GM19328 (cell line): ENCODE results near the gene BTN3A1.

Experiments
- ATAC-seq: cut with Tn5 transposase; IDR thresholded peaks from one replicate; pipeline ENCODE4 v1.9.1; 2021; ENCODE audit warnings: mild to moderate bottlenecking, moderate library complexity; ENCODE audit not compliant: unreplicated experiment

Gene BTN3A1

DNA sequence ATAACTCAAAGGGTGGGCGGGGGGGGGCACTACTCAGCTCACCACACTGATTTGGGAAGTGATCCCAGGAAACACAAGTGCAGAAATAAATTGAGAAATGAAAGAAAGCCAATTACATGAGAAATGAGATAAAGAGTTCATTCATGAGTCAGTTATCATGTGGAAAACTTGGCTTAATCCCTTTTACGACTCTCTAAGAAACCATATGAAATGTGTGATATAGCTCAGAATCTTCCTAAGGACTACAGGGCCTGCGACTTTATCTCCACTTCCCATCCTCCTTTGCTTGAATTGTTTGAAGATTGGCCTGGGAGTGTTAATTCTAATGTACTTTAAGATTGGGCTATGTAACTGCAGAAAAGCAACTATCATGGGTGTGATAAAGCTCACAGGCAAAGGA, 22.8 kb upstream of the BTN3A1 start:
- no peak for ATAC-seq

DNA sequence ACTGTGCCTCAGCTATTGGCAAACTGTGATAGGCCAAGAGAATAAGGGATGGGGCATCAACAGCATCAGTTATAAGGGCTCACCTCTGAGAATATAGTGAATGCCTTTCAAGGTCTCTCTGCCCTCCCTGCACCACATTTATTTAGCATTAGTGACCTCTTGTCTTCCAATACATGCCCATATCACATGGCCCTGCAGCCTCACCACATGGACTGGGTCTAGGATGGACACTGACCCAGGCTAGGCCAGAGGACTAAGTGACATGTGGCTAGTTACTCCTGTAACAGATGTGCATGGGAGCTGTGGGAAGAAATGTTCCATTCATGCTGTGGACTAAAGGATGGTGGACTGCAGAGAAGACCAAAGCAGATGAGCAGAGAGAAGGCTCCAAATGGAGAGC, 22.3 kb upstream of the BTN3A1 start:
- no peak for ATAC-seq

DNA sequence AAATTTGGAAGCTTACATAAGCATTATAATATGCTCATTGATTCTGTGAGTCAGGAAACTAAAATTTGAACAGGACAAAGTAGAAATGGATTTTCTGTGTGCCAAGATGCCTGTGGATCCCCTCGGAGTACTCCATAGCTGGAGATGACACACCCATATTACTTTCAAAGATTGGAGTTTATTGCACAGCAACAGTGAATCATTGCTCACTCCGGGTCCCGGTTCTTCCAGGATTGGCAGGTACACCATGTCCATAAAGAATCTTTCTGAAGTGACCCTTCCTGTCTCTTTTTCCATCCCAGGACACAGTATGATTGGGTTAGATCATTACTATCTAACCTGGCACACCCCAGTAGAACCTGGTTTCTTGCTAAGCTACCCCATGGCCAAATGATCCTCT, 21.8 kb upstream of the BTN3A1 start:
- no peak for ATAC-seq

DNA sequence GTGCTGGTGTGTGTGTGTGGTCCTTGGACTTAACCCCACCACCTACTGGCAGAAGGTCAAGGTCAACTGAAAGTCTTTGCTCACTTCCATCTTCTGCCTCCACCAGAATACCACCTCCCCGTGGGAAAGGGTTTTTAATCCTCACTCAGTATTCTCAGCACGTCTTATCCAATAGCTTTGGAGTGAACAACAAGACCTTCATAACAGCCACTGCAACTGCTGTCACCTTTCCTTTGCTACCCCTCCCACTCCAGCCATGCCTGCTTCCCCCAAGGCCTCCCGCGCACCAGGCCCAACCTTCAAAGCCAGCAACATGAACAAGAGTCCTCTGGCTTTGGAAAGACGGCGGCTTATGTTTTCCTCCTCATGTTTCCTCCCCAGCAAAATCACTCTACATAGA, 20.0 kb upstream of the BTN3A1 start:
- no peak for ATAC-seq

DNA sequence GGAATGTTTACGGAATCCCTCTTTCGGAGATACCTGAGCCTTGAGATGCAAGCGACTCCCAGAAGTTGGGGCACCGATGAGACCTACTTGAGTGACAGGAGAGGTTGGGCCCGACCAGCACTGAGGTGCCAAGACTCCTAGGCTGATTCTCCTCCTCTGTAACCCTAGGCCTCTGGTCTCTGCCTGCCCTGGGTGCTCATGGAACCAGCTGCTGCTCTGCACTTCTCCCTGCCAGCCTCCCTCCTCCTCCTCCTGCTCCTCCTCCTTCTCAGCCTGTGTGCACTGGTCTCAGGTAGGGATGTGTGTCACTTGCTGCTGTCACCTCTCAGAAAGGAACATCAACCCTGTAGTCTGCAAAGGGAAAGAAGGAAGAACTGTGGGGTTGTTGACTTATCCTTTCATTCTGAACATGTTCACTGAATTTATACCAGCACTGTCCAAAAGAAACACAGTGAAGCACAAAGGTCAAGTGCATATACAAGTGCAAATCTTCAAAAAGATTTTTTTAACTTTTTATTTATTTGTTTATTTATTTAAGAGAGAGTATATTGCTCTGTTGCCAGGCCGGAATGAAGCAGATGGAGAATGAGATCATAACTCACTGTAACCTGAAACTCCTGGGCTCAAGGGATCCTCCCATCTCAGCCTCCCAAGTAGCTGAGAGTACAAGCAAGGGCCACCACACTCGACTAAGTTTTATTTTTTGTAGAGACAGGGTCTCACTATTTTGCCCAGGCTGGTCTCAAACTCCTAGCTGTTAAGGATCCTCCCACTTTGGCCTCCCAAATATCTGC, 18.3 kb upstream of the BTN3A1 start:
- ATAC-seq, result no peak

DNA sequence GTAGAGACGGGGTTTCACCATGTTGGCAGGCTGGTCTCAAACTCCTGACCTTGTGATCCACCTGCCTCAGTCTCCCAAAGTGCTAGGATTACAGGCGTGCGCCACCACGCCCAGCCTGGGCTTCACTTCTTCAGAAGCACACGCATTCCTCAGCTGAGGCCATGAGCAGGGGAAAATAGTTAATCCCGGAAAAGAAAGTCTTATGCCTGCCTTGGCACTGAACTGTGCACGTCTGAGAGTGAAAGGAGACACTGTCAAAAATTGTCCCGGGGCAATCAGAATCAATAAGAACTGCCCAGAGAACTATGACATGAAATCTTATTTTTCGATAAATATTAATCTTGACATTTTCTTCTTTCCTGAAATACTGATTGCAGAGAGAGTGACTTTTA, 16.3 kb upstream of the BTN3A1 start:
- no peak for ATAC-seq

DNA sequence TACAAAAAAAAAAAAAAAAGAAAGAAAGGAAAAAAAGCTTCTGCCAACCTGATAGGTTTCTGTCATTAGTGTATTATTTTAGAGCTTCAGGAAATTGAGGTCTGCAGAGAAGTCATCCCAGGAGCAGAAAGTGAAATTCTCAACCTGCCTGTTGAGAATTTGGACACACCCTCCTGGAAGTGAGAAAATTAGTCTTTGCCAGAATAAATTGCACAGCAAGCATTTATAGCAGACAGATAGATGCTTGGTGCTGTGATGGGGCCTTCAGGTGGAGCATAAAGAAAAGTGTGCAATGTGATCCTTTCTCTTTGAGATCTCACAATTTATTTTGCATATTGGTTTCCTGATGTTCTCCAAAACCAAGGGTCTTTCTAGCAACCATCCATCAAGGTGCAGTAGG, 14.5 kb upstream of the BTN3A1 start:
- ATAC-seq, result no peak

DNA sequence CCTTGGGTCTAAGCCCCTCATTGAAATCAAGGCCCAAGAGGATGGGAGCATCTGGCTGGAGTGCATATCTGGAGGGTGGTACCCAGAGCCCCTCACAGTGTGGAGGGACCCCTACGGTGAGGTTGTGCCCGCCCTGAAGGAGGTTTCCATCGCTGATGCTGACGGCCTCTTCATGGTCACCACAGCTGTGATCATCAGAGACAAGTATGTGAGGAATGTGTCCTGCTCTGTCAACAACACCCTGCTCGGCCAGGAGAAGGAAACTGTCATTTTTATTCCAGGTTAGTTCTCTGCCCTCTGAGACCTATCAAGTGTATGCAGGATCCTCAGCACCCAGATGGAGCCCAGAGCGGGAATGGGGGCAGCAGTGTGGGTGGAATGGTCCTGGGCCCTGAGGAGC, 14.1 kb upstream of the BTN3A1 start:
- no peak for ATAC-seq

DNA sequence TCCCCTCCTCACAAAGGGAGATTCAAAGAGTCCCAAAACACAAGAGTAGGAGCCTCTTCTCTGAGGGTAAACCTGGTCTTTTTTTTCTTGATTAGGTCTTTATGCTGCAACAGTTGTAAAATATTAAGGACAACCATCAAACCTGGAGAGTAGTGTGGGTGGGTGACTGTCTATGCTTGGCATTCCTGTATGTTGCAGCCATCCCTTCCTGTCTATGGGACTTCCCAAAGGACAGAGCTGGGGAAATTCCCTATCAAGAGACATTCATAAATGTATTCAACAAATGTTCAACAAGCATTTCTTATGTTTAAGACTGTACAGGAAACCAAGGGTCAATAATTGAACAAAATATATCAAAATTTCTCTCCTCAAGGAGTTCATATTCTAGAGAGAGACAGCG, 13.6 kb upstream of the BTN3A1 start:
- ATAC-seq, result no peak

DNA sequence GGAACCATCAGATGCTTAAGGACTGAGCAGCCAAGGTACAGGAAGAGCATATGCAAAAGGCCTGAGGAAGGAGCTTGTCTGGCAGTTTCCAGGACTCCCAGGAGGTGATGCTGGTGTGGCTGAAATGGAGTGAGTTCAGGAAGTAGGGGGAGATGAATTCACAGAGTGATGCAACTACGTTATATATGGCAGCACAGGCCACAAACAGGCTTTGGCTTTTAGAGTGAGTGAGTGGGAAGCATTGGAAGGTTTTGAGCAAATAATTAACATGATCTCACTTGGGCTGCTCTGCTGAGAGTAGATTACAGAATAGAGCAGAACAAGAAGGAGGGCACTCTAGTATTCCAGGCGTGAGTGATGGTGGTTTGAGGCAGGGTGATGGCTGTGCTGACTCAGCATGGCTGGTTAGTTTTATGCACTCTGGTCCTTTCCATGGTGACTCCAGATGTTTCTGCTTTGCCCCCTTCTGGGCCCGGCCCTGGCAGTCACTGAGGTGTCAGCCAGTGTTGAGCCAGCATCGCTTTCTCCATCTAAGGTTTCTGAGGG, 12.7 kb upstream of the BTN3A1 start:
- no peak for ATAC-seq

DNA sequence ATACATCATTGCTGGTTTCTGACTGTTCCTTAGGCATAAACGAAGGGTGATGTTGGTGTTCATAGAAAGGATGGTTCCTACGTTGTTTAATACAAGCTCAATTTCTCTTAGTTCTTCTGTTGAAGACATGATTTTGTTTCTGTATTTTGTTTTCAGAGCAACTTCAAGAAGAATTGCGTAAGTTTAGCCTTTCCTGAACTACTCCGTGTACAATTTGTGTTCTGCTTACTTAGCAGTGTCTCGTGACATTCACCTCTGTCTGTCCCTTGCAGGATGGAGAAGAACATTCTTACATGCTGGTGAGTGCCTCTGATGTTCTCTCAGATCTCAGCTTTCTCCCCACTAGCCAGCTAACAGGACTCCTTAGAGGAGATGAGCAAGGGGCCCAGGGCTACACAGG, 11.5 kb upstream of the BTN3A1 start:
- no peak for ATAC-seq

DNA sequence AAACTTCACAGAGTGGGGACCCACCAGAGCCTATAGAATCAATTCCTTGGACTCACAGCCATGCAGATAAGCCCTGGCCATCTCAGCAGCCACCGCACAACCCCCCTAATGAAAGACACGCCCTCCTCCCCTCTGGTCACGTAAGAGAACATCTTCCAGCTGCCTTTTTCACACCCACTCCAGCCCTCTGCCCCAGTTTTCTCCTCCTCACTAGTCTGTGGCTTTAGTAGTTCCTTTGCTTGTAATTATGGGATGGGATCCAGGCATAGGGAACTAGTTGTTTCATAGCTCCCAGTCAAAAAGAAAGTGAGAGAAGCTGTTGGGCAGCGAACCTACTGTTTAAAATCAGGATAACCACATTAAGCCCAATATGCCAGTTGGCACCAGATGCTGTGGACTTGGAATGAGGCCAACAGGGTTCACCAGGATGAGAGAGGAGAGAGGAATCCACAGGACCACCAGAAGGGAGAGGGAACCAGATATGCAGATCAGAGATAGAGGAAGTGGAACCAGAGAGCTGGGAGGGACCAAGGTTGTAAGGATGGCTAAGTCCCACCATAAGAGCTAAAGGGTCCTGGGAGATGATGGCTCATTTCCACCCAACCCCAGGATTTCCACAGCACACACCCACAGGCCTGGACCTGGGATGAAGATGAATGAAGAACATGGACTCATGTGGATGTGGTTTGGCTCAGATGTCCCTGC, 9.0 kb upstream of the BTN3A1 start:
- no peak for ATAC-seq

DNA sequence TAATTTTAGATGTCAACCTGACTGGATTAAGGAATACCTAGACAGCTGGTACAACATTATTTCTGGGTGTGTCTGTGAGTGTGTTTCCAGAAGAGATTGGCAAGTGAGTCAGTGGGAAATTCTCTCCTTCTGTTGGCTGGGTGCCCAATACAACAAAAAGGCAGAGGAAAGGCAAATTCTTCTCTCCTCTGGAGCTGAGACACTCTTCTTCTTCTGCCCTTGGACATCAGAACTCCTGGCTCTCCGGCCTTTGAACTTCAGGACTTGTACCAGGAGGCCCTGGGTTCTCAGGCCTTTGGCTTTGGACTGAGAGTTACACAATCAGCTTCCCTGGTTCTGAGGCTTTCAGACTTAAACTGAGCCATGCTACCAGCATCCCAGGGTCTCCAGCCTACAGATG, 7.8 kb upstream of the BTN3A1 start:
- no peak for ATAC-seq

DNA sequence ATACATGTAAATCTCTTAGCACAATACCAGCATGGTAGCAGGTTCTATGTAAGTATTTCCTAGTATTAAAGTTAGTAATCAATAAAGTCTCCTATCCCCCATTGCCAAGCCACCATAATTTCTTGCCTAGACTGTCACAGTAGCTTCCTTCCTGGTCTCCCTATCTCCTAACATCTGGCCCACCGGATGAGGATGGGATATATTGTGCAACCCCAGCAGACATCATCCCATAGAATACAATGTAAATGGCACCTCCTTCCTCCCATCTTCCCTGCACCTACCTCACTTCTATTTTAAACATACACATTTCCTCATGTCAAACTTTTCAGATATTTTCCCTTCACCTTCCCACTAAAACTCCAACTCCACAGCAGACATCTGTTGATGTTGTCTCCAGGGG, 3.5 kb upstream of the BTN3A1 start:
- ATAC-seq, result no peak

DNA sequence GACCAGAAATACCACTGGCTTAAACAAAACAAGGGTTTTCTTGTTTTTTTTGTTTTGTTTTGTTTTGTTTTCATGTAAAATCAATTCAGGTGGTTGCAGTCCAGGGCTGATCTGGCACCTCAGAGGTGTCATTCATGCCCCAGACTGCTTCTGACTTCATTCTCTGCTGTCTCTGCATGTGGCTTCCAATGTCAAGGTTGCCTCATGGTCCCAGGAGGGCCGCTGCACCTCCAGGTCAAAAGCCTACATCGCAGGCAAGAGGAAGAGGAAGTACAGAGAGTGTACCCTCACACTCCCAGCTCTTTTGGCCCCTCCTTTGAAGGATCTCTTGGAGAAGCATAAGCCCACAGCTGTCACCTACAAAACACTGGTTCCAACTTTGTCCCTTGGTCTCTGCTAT, 1.4 kb upstream of the BTN3A1 start:
- ATAC-seq, result no peak

DNA sequence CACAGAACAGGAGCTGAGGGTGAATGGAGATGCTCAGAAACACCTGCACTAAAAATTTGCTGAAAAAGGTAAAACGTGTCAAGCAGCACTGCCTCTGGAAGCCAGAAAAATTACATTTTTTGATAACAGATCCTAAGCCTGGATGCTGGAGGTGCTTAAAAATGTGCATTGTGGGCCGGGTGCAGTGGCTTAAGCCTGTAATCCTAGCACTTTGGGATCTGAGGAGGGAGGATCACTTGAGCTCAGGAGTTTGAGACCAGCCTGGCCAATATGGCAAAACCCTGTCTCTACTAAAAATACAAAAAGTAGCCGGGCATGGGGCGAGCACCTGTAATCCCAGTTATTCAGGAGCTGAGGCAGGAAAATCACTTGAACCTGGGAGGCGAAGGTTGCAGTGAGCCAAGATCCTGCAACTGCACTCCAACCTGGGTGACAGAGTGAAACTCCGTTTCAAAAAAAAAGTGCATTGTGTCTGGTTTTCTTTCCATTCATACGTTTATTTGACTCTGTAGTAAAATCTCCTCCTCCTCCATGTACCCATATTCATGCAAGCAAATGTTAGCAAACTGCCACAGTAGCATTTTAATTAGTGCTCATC, 587 bp upstream of the BTN3A1 start:
- ATAC-seq, result peak; percentile 5

DNA sequence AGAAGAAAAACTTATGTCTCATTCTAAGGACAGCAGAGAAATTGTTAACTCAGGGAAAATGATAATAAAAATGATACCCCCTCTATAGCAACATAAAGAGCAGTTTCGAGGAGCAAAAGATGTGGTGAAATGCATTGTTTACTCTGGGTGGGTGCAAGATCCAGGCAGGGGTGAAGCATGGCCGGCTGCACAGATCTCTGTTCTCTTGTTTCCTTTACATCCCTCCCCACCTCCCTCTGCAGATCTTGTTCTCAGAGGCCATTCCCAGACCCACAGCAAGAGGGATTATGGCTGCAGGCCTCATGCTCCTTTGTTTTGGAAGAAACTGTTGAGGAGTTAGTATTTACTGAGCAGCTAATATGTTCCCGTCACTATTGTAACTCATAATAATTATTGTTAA, 1.8 kb downstream of the BTN3A1 start:
- ATAC-seq, result no peak

DNA sequence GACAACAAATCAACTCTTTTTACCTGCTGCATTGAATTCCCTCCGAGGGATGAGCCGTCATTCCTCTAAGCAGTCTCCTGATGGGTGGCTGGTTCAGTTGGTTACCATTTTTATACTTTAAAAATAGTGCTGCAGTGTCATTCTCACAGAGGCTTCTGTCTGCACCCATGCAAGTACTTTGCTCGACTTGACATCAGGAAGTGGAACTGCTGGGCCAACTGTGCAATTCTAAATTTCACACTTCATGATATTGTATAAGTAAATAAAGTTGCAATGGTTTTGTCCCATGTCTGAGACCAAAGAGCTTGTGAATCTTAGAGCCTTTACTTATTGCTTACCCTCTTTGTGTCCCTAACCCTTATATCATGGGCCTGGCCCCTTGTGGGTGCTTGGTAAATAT, 2.5 kb downstream of the BTN3A1 start:
- ATAC-seq, result no peak

DNA sequence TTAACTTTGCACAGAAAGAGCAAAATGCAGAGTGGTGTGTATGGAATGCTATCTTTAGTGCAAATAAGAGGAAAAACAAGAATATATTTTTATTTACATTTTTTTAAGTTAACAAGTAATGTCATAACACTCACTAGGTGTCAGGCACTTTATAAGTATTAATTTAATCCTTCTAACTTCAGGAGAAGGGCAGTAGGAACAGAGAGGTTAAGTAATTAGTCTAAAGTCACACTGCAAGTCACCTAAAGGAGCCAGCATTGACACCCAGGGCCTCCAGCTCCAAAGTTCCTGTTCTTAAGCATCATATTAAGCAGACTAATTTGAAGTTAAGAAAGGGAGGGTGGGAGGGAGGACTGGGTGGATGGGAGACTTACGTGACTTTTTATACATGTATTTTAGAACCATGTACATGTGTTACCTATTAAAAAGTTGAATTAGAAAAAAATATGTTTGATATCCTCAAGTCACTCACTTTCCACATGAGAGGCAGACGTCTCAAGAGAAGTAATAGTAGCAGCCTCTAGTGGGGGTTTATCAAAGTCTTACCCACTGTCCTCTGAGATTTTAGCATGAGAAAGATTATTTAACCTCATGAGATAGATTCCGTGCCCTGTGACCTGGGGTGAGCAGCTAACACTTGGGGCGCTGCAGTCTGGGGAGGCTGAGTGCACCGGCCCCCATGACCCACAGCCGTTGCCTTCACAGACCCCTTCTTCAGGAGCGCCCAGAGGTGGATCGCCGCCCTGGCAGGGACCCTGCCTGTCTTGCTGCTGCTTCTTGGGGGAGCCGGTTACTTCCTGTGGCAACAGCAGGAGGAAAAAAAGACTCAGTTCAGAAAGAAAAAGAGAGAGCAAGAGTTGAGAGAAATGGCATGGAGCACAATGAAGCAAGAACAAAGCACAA, 7.0 kb downstream of the BTN3A1 start:
- ATAC-seq, result no peak

DNA sequence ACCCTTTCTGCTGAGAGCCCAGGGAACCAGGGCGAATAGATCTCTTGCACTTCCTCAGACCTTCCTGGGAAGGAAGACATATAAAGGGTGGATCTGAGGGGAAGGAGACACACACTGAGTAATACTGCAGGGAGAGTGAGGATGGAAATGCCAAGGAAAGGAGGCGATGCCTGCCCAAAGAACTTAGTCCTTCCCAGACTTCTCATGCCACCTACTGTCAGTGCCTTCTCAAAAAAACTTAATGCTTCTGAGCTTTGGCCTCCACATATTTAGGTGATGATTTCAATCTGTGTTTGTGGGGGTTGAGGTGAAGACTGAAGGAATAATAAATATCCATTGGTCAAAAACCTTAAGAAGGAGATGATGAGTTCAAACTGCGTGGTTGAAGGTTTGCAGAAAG, 9.7 kb downstream of the BTN3A1 start:
- ATAC-seq, result no peak

DNA sequence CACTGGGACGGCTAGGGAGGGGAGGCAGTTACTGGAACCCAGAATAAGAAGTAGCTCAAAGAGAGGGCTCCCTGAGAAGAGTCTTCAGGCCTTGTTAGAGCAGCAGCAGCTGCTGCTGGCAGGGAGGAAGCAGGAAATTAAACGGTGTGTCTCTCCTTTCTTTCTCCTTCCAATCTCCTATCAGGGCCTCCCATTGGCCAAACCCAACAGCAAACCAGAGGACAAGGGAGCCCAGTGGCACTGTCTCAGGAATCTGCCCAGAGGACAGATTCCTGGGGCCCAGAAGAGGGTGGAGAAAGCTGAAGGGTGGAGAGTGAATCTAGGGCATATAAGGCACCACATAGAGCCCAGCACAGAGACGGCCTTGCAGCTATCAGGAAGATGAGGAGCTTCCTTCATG, 10.2 kb downstream of the BTN3A1 start:
- ATAC-seq, result no peak
